Right lobe of liver (tissue), 4 donors: ENCODE results near the gene ZBTB16.

Source experiments
- CTCF ChIP-seq, 4 donors: fragments of 200-600 bp in 3 of 4; fragments of 450-650 bp in 1 of 4; IDR thresholded peaks; one replicate each; pipeline versions ENCODE4 v1.5.1 to v1.8.0; 2016 to 2022; ENCODE audit warnings: antibody characterized with exemption in 4 of 4, mild to moderate bottlenecking in 2 of 4
- POLR2A ChIP-seq: fragments of 450-650 bp; IDR thresholded peaks from one replicate; pipeline ENCODE4 v1.6.1; 2017; ENCODE audit warnings: antibody characterized with exemption, mild to moderate bottlenecking
- donor health status: DM: no; HTN: no; CAD: no.
- donor health status: DM: no; HTN: no; CAD: no.
- donor health status: DM: no; HTN: yes; CAD: no.

- TF ChIP-seq POLR2A (no peak), CTCF (IDR thresholded peaks at IDR 0.05) (no peak)
These were observed 1.7 kb downstream of the ZBTB16 start for GRCh38 chr11:114061048-114061680.
